HT-29 (cell line): ENCODE results near the gene GBP5. TPM values are rescaled to one million over a fixed set of nuclear protein-coding genes. Genes with fewer than 3 reads are reported as not detected.
A peak's percentile ranks its signal among the peaks of the same experiment; 100 is the strongest.
"Not testable (repeated sequence)": the region's sequence is repeated elsewhere in the genome, so short reads cannot be mapped to it uniquely, and the experiment has no call there.

ENCODE experiments used
- DNase-seq: peaks from one replicate; pipeline ENCODE4 v3.0.0-alpha.2; 2015; ENCODE audit warnings: low spot score
- total RNA-seq: library from RNA; depleted of rRNA; stranded (reverse); fragments of >200 nt; shearing (Covaris generic); gene quantifications from 2 replicates; pipeline ENCODE4 v1.2.3, GENCODE V29; 2014

Gene GBP5
- total RNA-seq, 1 experiment from 2014 or later = not detected

- not testable (repeated sequence) for DNase-seq
These were observed 11.6 kb upstream of the GBP5 start for GRCh38 chr1:89284078-89284763.

DNA sequence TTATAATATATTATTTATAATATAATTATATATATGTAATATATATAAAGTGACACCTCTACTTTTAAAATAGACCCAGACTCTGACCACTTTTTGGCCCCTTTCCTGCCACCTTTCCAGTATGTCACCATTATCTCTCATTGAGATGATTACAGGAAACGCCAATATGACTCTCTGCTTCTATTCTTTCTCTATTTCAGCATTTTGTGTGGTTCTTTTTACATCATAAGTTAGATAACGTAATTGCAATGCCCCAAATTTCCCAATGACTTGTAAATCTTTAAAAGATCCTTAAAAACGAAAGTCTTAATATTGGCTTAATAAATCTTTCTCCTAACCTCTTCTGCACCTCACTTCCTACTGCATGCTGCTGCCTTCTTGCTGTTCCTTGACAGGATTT lies 8.1 kb upstream of the GBP5 start:
- no peak for DNase-seq

GRCh38 chr1:89279011-89279466 lies 6.4 kb upstream of the GBP5 start:
- DNase-seq = no peak

DNA sequence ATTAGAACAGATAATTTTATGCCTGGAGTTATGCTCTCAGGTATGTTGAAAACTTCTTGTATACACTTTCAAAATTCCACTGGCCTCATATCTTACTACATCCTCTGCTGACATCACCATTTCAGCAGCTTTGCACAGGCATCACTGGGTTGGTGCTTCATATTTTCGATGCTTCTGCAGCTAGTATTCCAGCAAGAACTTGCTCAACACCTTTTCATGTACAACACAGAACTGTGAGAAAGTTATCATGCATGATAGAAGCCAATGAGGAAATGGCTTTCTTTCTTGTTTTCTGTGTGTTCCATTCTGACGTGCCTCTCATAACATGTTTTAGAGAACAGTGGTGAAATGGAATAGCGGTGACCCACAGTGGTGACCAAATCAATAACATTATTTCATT lies 5.1 kb upstream of the GBP5 start:
- DNase-seq = no peak

DNA sequence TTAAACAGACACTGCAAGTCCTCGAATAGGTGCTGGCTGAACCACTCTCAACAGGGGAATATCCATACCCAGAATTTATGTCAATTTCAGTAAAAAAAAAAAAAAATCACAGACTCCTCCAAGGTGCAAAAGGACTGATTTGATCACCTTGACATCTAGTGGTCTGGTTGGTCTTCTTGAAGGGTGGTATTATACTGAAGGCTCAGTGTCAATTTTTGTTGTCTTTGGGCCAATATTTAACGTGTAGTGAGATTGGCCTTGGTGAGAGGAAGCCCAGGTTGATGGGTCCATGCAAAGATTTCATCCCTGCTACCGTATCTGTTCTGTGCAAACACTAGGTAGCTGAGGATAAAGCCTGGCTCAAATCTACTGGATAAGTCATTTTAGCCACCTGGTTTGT lies 4.0 kb upstream of the GBP5 start:
- DNase-seq = peak; percentile 20

DNA sequence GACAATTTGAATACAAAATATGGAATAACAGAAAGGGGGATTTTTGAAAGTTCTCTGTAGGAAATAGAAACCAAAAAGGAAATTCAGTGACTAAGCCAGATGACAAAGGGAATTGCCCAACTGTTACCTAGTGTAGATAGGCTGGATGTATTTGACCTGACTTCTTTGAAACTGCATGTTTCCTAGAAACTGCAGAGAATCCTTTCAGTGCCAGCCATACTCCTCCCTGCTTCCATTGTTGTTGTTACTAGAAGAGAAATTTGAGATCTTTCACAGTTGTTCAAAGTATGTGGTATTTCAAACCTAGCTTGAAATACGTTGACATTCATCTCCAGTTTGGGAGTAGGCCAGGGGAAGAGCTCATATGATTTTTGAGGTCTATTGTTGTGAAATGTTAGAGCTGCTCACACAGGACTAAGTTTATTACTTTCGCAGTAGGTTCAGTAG lies 1.8 kb upstream of the GBP5 start:
- DNase-seq = no peak

DNA sequence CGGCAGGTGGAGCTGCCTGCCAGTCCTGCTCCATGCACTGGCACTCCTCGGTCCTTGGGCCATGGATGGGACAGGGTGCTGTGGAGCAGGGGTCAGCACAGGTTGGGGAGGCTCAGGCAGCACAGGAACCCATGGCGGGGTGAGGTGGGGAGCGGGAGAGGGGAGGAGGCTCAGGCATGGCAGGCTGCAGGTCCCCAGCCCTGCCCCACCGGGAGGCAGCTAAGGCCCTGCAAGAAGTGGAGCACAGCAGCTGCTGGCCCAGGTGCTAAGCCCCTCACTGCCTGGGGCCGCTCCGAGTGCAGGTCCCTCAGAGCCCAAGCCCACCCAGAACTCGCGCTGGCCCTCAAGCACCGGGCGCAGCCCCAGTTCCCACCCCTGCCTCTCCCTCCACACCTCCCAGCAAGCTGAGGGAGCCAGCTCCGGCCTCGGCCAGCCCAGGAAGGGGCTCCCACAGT lies 691 bp upstream of the GBP5 start:
- no peak for DNase-seq

DNA sequence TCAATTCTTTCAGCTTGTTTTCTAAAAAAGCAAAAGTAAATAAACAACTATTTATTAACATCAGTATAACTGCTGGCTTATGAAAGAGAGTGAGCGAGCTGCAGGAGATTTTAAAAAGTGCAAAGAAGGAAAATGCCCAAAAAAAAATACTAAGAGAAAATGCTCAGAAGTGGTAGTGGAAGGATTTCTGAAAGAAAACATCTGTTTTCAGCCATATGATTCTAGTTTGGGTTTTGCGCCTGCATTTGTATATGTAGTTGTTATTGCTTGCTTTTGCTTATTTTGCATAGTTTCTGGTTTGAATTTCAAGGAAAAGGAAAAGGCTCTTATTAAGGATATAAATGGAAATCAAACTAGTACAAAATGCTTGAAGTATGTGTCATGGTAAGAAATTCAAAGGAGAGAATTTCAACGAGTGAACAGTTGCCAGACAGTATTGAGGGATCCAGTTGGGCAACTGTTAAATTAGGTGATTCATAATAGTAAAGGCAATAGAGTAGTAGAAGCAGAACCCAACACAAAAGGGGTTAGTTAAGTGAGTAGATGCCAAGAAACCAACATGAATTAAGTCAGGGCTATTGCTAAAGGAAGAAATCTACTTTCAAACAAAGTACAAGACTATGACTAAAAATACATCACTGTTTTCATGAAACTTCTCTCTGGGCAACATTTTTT lies 1.2 kb downstream of the GBP5 start:
- no peak for DNase-seq

DNA sequence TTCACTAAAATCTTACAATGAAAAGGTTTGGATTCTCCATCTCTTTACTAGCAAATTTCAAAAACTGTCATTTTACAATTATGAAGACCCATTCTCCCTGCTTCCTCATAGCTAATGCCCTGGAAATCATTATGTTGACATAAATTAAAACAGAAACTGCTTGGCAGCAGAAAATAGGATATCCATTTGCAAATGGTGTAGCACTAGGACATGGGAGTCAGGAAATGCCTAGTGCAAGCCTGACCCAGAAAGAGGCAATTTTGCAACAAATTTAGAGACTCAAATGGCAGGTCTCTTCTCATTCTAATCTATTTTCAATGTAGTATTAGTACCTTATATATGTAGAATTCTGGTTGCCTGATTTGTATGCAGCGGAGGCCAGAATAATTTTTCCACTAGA lies 2.2 kb downstream of the GBP5 start:
- DNase-seq = no peak

DNA sequence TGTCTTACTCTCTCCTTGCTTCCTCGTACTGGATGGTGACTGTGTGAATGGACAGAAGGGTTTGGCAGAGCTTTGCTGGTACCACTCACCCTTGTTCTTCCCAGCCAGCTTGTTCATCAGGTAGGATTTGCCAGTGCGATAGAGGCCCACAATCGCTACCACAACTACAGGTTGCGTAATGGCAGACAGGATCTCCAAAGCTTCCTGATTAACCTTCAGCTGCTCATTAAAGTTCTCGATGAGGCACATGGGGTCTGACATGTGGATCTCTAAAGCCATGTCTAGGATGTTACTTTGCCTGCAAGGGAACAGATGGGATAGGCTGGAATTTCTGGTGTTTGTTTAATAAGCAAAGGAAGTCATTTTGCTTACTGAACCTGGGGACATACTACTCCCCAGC lies 3.4 kb downstream of the GBP5 start:
- no peak for DNase-seq

- peak; percentile 26 for DNase-seq
These were observed 10.0 kb downstream of the GBP5 start for GRCh38 chr1:89262643-89263042.

GRCh38 chr1:89261926-89262515 lies 10.6 kb downstream of the GBP5 start:
- no peak for DNase-seq

- DNase-seq = no peak
These were observed 11.9 kb downstream of the GBP5 start for GRCh38 chr1:89260566-89261255.

DNA sequence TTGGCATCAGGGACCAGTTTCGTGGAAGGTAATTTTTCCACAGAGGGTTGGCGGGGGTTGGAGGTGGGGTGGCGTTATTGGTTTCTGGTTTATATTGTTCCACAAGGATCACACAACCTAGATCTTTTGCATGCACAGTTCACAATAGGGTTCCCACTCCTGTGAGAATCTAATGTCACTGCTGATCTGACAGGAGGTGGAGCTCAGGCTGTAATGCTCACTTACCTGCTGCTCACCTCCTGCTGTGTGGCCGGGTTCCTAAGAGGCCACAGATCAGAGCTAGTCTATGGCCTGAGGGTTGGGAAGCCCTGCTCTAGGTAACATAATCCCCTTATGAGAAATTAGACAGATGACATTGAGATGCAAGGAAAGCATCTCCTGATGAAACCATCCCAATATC lies 12.6 kb downstream of the GBP5 start:
- no peak for DNase-seq

- no peak for DNase-seq
These were observed 13.2 kb downstream of the GBP5 start for GRCh38 chr1:89259283-89259971.

- no peak for DNase-seq
These were observed 15.6 kb downstream of the GBP5 start for GRCh38 chr1:89257041-89257440.

- DNase-seq = not testable (repeated sequence)
These were observed 17.1 kb downstream of the GBP5 start for GRCh38 chr1:89255581-89255980.

GRCh38 chr1:89254658-89255287 lies 17.9 kb downstream of the GBP5 start:
- no peak for DNase-seq

GRCh38 chr1:89243046-89243445 lies 29.6 kb downstream of the GBP5 start:
- DNase-seq = no peak
